ENCODE measurements around the gene NCOA5.

- TF ChIP-seq POLR2A (IDR thresholded peaks at IDR 0.05; ENCODE audit: low read depth, low read length), result no peak
- TF ChIP-seq POLR2AphosphoS5 (IDR thresholded peaks at IDR 0.05; ENCODE audit: low read depth, low read length), result no peak
- no peak for TF ChIP-seq SPI1 (IDR thresholded peaks at IDR 0.05; ENCODE audit: low read depth, low read length)
These were observed 75.0 kb downstream of the NCOA5 start for GRCh38 chr20:46014517-46015396.
